GM12878 (cell line): Measurements from ENCODE around the gene CCDC170.
"Not testable (repeated sequence)": the region's sequence is repeated elsewhere in the genome, so short reads cannot be mapped to it uniquely, and the experiment has no call there.

ENCODE experiments used
- ATF3 ChIP-seq: IDR thresholded peaks from 2 replicates; pipeline ENCODE4 v1.6.1; 2011; ENCODE audit warnings: low read depth, mild to moderate bottlenecking, low read length, moderate library complexity, borderline replicate concordance; ENCODE audit errors: extremely low read depth
- POLR2A ChIP-seq: IDR thresholded peaks from 2 replicates; pipeline ENCODE4 v1.6.1; 2011; ENCODE audit warnings: low read depth, mild to moderate bottlenecking, low read length
- RAD21 ChIP-seq: IDR thresholded peaks from 2 replicates; pipeline ENCODE4 v1.6.1; 2011; ENCODE audit warnings: mild to moderate bottlenecking, low read depth, low read length, moderate library complexity; ENCODE audit not compliant: insufficient read depth
- SMARCA5 ChIP-seq: fragments of 450-650 bp; IDR thresholded peaks from 2 replicates; pipeline ENCODE4 v1.6.1; 2017; ENCODE audit warnings: mild to moderate bottlenecking
- SMC3 ChIP-seq: IDR thresholded peaks from 2 replicates; pipeline ENCODE4 v1.6.1; 2011; ENCODE audit warnings: low read length, improper control_type of control experiment, borderline replicate concordance
- TAF1 ChIP-seq: IDR thresholded peaks from 2 replicates; pipeline ENCODE4 v1.6.1; 2011; ENCODE audit warnings: mild to moderate bottlenecking, low read depth, low read length, borderline replicate concordance
- USF2 ChIP-seq: IDR thresholded peaks from 2 replicates; pipeline ENCODE4 v1.6.1; 2011; ENCODE audit warnings: low read depth, low read length, improper control_type of control experiment, borderline replicate concordance
- ZBTB33 ChIP-seq: fragments of 450-650 bp; IDR thresholded peaks from 2 replicates; pipeline ENCODE4 v1.6.1; 2017; ENCODE audit warnings: mild to moderate bottlenecking

GRCh38 chr6:151544884-151545283 lies 51.1 kb downstream of the CCDC170 start:
- not testable (repeated sequence) for TF ChIP-seq POLR2A, SMC3, ZBTB33, ATF3, USF2, TAF1, RAD21, SMARCA5
